Effector CD4-positive, alpha-beta T cell (primary cell): ENCODE results near the gene ZMYND12.

Experiments used
- DNase-seq: peaks from one replicate; pipeline ENCODE4 v3.0.0-alpha.2; 2020

Gene ZMYND12

DNA sequence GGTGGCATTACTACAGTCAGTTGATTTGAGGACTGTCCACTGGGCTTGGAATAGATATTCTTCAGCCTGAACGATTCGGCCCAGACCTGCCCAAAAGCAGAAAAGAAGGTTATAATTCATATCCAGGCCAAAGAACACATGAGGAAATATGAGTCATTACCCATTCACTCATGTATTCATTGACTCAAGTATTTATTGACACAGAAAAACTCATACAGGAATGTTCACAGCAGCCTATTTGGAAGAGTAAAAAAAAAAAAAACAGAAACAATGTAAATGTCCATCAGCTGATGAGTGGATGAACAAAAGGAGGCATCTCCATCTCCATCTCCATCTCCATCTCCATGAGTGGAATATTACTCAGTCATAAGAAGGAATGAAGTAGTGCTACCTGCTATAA lies 15.9 kb downstream of the ZMYND12 start:
- DNase-seq, result no peak

DNA sequence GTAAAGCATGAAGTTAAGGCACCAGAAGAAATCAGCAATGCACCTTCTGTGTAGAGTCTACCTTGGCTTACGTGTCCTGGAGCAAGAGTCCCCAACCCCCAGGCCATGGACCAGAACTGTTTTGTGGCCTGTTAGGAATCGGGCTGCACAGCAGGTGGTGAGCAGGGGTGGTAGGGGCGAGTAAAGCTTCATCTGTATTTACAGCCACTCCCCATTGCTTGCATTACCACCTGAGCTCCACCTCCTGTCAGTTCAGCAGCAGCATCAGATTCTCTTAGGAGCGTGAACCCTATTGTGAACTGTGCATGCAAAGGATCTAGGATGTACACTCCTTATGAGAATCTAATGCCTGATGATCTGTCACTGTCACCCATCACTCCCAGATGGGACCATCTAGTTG lies 21.5 kb downstream of the ZMYND12 start:
- DNase-seq, result no peak

GRCh38 chr1:42433369-42433768 lies 22.5 kb downstream of the ZMYND12 start:
- no peak for DNase-seq

GRCh38 chr1:42432714-42433113 lies 23.1 kb downstream of the ZMYND12 start:
- DNase-seq, result no peak

DNA sequence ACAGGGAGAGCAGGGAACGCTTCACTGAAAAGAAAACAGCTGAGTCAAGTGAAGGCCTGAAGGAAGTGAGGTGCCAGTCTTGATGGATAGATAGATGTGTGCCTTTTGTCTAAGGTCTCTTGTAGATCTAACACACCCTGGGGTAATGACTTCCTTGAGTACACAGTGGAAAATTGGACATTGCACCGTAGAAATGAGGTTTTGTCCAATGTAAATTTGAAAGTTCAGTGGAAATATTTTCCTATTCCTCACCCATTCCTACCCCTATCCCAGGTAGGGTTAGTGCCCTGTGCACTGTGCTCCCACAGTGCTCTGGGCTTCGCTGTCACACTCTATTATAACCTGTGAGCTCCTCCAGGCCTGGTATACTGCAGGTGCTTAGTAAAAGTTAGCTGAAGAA lies 24.3 kb downstream of the ZMYND12 start:
- DNase-seq, result no peak

GRCh38 chr1:42430286-42431135 lies 25.3 kb downstream of the ZMYND12 start:
- no peak for DNase-seq

DNA sequence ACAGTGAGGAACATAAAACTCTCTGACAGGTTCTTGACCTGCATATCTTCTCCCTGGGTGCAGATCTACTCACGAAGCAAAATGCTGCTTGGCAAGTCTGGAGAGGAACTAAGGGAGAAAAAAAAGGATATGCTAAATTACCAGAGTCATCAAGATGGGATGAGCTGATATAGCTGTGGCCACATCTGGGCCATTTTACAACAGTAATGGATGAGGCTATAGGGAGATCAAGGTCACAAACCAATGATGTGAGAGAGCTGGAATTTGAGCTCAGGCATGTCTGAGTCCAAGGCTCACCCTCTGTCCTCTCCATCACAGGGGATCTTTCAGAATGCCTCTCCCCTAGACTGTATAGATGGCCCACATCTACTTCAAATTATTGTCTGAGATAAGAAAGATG lies 26.2 kb downstream of the ZMYND12 start:
- DNase-seq, result no peak

DNA sequence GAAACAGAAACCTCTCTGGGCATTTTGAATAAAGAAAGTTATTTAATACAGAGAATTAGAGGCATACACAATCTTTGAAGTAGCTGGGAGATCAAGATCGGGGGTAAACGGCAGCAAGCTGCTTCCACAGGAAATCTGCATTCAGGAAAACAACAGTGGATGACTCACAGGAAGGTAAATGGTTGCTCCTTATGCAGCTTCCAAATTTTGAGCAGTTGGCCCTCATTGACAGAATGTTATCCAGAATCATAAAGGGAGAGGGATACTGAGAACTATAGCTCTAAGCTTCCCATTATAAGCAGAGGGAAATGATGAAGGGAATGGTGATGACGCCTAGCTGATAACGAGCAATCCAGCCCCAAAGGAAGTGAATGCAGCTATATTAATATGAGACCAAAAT lies 28.6 kb downstream of the ZMYND12 start:
- no peak for DNase-seq

DNA sequence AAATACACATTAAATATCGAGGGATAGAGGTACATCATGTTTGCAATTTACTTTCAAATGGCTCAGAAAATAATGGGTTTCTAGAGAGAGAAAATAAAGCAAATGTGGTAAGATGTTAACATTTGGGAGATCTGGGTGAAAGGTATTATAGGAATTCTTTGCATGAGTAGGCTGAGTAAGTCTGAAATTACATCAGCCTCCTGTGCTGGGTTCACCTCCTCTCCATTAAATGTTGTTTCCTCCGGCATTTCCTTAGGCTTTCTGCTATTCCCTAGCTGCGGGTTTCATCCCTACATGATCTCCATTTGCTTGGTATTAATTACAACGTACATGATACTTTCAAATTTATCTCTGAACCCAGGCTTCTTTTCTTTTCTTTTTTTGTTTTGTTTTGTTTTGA lies 31.6 kb downstream of the ZMYND12 start:
- DNase-seq, result no peak

GRCh38 chr1:42423681-42424080 lies 32.1 kb downstream of the ZMYND12 start:
- DNase-seq, result no peak

DNA sequence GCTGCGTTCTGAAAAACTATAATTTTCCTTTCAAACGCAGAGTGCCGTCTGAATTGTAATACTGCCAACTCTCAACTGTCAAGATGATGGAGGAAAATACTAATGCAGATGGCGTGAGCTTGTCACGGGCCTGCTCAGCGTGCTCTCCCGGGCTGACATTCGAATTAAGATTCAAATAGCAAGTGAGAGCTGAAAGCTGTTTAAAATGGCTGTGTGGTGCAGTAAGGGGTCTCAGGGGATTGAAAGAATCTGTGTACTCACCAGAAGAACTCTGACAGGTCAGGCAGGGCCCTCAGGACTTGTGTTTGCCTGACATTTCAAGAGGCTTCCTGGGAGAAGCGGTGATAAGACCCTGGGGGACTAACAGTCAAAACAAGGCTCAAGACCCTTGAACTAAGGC lies 33.1 kb downstream of the ZMYND12 start:
- DNase-seq, result no peak

GRCh38 chr1:42420911-42421585 lies 34.8 kb downstream of the ZMYND12 start:
- DNase-seq, result no peak

GRCh38 chr1:42420121-42420520 lies 35.7 kb downstream of the ZMYND12 start:
- no peak for DNase-seq

DNA sequence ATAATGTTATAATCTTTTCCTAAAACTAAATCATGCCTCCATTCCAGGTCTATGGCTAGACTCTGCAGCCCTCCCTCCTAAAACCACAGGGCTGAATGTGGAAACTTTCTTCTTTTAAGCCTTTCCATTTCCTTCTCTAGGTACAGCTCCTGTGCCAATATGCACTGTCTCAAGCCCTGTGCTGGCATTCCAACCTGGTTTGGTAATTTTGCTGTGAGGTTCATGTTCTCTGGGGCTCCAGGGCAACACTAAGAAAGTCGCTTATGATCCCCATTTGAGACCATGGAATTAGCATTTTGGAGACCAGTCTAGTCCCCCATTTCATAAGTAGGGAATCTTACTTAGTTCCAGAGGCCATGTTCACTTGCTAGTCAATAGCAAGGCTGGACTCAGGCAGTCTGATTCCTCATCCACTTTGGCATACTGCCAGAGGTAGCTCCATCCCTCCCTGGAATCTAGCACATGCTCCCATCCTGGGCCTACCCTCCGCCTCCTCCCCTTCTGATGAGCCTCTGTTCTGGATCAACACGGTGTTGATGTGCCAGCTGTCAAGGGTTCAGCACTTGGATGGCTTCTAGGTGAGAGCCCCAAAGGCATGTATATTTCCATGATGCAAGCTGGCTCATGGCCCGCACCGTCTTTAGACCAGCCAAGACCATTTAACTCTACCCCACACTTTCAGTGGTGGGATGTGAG lies 36.5 kb downstream of the ZMYND12 start:
- no peak for DNase-seq

DNA sequence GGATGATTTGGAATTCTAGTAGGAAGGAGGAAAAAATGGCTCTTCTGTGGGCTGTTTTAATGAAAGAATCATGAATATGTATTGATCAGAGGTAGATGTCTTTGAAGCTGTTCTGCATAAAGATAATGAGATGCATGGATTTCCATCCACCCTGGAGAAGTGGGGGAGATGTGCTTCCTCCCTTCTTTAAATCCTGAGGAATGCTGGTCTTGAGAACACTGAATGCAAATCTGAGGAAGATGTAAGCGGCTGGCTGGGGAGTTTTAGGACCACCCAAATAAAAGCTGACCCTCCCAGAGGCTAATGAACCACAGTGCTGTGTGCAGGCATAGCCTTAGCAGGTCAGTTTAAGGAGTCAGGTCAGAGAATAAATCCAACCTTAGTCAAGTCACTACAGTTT lies 37.3 kb downstream of the ZMYND12 start:
- no peak for DNase-seq

GRCh38 chr1:42417166-42417565 lies 38.7 kb downstream of the ZMYND12 start:
- DNase-seq, result no peak

- DNase-seq, result no peak
These were observed 41.0 kb downstream of the ZMYND12 start for GRCh38 chr1:42414551-42415496.

DNA sequence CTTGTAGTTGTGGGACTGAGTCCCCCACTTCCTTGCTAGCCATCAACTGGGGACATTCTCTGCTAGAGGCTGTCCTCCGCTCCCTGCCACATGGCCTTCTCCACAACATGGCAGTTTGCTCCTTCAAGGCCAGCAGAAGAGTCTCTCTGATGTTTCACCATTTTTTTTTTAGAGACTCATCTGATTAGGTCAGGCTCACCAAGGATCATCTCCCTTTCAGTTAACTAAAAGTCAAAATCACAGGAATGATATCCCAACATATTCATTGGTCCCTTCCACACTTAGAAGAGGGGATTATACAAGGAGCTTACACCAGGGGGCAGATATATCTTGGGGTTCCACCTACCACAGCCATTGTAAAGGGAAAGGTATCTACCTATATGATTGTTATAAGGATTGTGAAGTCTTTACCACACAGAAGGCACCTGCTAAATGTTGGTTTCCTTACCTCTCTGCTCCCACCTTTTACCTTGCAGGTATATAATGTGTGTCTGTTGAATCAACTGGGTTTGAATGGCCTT lies 51.9 kb downstream of the ZMYND12 start:
- no peak for DNase-seq

DNA sequence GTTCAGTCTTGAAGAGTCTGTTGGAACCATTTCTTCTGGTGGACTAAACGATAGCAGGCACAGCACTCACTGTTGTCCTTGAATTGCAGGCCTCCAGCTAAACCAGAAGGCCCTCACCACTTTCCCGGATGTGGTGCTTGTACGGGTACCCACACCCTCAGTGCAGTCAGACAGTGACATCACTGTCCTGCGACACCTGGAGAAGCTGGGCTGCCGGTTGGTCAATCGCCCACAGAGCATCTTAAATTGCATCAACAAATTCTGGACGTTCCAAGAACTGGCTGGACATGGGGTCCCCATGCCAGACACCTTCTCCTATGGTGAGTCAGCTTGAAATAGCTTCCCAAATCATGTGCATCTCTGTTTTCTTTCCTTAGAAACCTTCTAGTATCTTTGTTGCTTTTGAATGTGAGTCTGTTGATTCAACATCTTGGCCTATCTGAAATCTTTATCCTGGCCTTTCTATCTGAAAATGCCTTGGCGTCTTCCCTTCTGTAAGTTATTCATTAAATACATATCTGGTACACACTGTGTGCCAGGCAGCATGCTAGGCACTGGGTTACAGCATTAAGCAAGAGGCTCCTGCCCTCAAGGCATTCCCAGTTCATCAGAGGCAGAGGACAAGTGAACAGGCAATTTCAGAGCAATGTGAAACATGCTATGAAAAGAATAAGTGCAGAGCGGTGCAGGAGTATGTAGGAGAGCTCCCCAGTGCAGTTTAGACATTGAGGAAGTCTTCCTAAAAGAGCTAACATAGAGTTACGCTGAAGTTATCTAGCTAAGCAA lies 56.3 kb downstream of the ZMYND12 start:
- no peak for DNase-seq

DNA sequence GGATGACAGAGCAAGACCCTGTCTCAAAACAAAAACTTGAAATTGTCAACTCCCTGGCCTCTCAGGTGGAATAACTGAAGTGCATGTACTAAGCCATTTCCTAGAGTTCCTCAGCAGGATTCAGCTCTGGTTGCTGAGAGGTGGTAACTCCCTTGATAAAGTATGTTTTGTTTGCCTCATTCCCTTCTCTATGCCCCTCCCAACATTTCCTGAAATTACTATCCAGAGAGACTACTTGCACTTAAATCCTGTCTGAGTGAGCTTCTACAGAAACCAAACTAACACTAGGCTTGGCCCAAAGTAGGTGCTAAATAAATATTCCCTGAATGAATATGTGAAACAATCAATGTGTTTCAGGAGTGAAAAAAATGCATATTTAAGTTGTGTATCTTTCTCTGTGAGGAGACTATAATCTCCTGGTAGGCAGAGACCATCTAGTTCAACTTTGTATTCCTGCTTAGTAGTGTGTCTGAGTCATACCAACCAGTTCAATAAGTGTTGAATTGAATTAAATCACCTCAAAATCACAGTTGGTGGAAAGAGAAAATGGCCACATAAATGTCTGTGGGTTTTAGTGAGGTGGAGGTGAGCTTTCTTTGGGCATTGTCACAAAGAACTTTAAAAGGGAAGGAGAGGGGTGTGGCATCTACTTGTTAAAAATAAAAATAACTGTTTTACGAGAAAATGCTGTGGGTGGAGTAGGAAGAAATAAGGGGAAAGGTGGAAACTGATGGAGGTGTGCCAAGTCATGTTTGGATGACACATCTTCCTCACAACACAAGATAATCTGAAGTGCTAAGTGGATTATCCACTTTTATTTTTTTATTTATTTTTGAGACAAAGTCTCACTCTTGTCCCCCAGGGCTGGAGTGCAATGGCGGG lies 62.6 kb downstream of the ZMYND12 start:
- DNase-seq, result no peak

DNA sequence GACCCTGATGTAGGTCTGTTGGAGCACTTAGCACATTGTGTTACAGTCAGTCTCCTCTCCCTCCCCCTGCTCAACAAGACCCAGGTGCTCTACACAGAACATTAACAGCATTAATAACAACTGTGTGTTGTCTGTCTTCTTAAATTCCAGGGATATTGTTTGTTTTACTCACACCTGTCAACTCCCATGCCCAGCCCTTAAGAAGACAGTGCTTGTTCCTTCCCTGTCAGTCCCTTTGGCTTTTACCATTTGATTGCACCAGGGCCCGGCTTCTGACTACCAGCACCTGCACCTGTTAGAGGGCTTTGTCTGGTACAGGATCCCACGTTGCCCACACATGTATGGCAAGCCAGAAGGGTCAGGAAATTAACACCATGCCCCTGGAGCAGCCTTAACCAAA lies 63.6 kb downstream of the ZMYND12 start:
- DNase-seq, result no peak
